Measurements from ENCODE around the gene FKBP1A.

The FKBP1A gene

DNA sequence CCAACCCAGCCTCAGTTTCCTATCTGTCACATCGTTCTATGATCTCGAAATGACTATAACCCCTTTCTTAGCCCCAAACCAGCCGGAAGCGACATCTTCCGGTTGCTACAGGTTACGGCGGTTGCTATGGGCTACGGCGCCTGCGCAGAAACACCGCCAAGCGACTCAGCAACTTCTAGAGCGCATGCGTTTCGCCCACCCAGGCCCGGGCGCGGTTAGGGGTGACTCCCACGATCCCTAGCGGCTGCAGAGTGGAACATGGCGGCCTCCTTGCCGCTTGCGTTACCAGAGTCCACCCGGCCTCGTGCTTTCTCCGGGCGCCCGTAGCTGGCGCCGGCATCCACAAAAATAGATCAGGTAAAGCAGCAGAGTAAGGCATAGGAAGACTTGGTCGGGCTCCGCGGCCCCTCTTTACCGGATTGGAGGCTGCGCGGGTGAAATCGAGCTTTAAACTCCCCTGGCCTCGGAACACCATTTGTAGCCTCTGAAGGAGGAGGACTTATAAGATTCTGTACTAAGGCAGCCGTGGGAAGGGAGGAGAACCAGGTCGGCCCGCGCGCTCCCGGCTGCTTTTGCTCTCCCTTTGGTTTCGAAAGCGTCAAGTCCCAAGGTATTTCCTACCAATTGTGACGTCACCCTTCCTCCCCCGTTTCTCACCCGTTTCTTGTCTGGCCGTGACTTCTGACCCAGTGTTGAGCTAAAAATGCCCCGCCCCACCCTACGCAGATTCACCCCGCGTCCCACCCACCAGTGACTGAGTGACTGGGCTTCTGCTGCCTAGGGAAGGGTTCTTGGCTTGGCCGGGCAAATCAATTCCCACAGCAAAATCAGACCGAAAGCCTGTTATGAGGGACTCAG lies 67.5 kb downstream of the FKBP1A start:
- TF ChIP-seq, protein P1, sequence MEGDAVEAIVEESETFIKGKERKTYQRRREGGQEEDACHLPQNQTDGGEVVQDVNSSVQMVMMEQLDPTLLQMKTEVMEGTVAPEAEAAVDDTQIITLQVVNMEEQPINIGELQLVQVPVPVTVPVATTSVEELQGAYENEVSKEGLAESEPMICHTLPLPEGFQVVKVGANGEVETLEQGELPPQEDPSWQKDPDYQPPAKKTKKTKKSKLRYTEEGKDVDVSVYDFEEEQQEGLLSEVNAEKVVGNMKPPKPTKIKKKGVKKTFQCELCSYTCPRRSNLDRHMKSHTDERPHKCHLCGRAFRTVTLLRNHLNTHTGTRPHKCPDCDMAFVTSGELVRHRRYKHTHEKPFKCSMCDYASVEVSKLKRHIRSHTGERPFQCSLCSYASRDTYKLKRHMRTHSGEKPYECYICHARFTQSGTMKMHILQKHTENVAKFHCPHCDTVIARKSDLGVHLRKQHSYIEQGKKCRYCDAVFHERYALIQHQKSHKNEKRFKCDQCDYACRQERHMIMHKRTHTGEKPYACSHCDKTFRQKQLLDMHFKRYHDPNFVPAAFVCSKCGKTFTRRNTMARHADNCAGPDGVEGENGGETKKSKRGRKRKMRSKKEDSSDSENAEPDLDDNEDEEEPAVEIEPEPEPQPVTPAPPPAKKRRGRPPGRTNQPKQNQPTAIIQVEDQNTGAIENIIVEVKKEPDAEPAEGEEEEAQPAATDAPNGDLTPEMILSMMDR (IDR thresholded peaks at IDR 0.05): peak; percentile 66
- Histone ChIP-seq H3K27ac (peak overlapping the region; percentile 88), H3K9me3 (no peaks in the 10 kb centered on the region), H3K27me3 (no peaks in the 10 kb centered on the region), H3K4me3 (ENCODE audit: low read depth in 1 of 2, low read length in 1 of 2) (peak overlapping the region; percentile 78 to 82), H3K4me1 (ENCODE audit: control insufficient read depth in 1 of 2, insufficient read depth in 1 of 2, low read depth in 1 of 2, low read length in 1 of 2) (peaks cover 37 to 38% of the 10 kb centered on the region in 2 experiments), H3K36me3 (no peaks in the 10 kb centered on the region)

DNA sequence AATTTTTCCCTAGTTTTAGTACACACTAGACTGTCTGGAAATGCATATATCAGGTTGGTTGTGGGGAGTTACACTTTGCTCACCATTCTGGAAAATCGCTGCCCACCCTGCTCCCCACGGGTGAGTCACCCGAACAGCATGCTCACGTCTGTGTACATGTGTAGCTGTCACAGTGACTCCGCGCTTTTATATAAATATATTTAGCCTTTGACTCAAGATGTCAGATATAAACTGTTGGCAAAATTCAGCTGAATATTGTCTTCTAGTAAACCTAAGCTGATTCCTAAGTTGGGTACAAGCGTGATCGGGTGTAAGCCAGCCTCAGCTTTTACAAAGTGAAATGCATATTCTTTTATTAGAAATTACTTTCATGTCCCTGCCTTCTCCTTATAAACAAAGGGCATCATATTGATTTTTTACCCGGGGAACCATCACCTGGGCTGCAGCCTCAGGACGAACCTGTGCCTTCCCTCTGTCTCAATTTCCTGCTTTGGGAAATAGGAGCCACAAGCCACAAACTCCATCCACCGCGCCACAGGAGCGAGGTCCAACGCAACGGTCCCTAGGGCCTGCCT lies 68.2 kb downstream of the FKBP1A start:
- no peaks in the 10 kb centered on the region for H3K27me3 ChIP-seq
- TF ChIP-seq, protein P1 (IDR thresholded peaks at IDR 0.05): no peak
- H3K4me3 ChIP-seq (ENCODE audit: low read depth in 1 of 2, low read length in 1 of 2): peak overlapping the region; percentile 78 to 82
- peaks cover 37 to 38% of the 10 kb centered on the region in 2 experiments for H3K4me1 ChIP-seq (ENCODE audit: control insufficient read depth in 1 of 2, insufficient read depth in 1 of 2, low read depth in 1 of 2, low read length in 1 of 2)
- H3K36me3 ChIP-seq: no peaks in the 10 kb centered on the region
- H3K27ac ChIP-seq: peak overlapping the region; percentile 88
- H3K9me3 ChIP-seq: no peaks in the 10 kb centered on the region

DNA sequence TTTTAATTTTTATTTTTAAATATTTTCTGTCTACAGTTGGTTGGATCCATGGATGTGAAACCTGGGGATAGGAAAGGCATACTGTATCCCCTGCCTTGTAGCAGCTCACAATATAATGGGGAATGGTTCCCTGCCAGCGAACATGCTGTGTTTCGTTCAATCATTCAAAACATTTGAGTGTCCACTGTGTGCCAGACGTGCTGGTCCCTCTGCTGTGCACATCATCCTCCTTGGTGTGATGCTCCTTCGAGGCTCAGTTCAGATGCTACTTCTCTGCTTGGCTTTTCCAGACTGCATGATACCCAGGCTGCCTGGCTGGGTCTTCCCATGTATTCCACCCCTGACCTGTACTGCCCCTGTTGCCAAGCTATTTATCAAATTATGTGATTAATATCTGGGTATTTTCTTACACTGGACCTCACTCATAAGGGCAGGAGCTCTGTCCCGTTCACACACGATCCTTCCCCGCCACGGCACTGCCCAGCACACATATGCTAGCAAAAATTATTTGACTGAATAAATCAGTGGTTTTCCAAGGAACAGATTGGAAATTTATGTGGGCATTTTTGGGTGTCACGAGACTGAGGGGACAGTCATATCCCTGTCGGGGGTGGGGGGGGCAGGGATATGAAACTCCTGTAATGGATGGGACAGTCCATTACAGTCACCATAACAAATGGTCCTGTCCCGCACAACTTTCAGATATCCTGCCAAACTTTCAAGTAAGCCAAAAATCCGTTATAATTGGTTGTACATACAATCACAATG lies 68.8 kb downstream of the FKBP1A start:
- no peaks in the 10 kb centered on the region for H3K36me3 ChIP-seq
- H3K27ac ChIP-seq: peak overlapping the region; percentile 88
- H3K4me3 ChIP-seq (ENCODE audit: low read depth in 1 of 2, low read length in 1 of 2): no peak overlapping the region
- TF ChIP-seq, protein P1 (IDR thresholded peaks at IDR 0.05): no peak
- no peaks in the 10 kb centered on the region for H3K27me3 ChIP-seq
- H3K9me3 ChIP-seq: no peaks in the 10 kb centered on the region
- peaks cover 37 to 38% of the 10 kb centered on the region in 2 experiments for H3K4me1 ChIP-seq (ENCODE audit: control insufficient read depth in 1 of 2, insufficient read depth in 1 of 2, low read depth in 1 of 2, low read length in 1 of 2)

DNA sequence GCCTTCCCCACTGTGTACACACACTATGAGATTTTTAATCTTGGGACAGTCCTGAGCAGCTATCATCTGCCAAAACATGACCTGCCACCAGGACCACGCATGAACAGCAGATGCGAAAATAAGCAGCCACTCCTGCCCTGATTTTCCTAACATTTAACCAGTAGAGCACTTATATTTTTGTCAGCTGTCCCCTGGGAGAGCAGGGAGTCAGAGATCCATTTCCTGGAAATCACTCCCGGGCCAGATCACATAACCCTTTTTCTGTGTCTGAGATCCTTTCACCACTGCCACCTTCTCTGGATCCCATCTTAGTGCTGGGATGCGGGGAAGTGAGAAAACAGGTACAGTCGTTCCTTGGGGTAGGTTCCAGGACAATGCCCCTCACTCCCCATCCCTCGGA lies 69.6 kb downstream of the FKBP1A start:
- peak overlapping the region; percentile 40 for H3K27ac ChIP-seq

More for the DNA sequence above, 69.6 kb downstream of the FKBP1A start:
- Histone ChIP-seq H3K4me1 (ENCODE audit: control insufficient read depth in 1 of 2, insufficient read depth in 1 of 2, low read depth in 1 of 2, low read length in 1 of 2) (peaks cover 37 to 38% of the 10 kb centered on the region in 2 experiments), H3K4me3 (ENCODE audit: low read depth in 1 of 2, low read length in 1 of 2) (no peak overlapping the region), H3K9me3 (no peaks in the 10 kb centered on the region), H3K36me3 (no peaks in the 10 kb centered on the region), H3K27me3 (no peaks in the 10 kb centered on the region)
- TF ChIP-seq, protein P1 (IDR thresholded peaks at IDR 0.05): no peak

Data from neutrophil (primary cell).